T-helper 1 cell treated with Interleukin-12 subunit alpha and Interleukin-12 subunit beta and Interleukin-4 antibody, amounts not matched to agents 30 μg/mL and 1 μg/mL, for 36 hours (primary cell): Measurements from ENCODE around the gene KLF2.

Experiments
- H3K27ac Mint-ChIP-seq: one replicate; pipeline ENCODE4 v1.8.0; 2021; ENCODE audit warnings: mild to moderate bottlenecking, mixed read lengths
- H3K27me3 Mint-ChIP-seq: one replicate; pipeline ENCODE4 v1.8.0; 2021; ENCODE audit warnings: low read depth, mixed read lengths
- H3K36me3 Mint-ChIP-seq: one replicate; pipeline ENCODE4 v1.8.0; 2021; ENCODE audit warnings: low read depth, mixed read lengths
- H3K4me1 Mint-ChIP-seq: one replicate; pipeline ENCODE4 v1.8.0; 2021; ENCODE audit warnings: low read depth, mixed read lengths
- H3K4me3 Mint-ChIP-seq: one replicate; pipeline ENCODE4 v1.8.0; 2021; ENCODE audit warnings: mild to moderate bottlenecking, moderate library complexity, mixed read lengths
- H3K9me3 Mint-ChIP-seq: one replicate; pipeline ENCODE4 v1.8.0; 2021; ENCODE audit warnings: mixed read lengths

Gene KLF2

GRCh38 chr19:16325641-16326400, 1.2 kb downstream of the KLF2 start:
- Mint-ChIP-seq H3K27me3 (peaks cover 27% of the 10 kb centered on the region), H3K36me3 (peaks cover 47% of the 10 kb centered on the region)

GRCh38 chr19:16326401-16327168, 2.0 kb downstream of the KLF2 start:
- Mint-ChIP-seq H3K9me3 (no peaks in the 10 kb centered on the region), H3K4me3 (peak overlapping the region; percentile 95), H3K4me1 (peaks cover 39% of the 10 kb centered on the region), H3K27me3 (peaks cover 23% of the 10 kb centered on the region), H3K27ac (peak overlapping the region; percentile 88), H3K36me3 (peaks cover 47% of the 10 kb centered on the region)

More at GRCh38 chr19:16325641-16326400, 1.2 kb downstream of the KLF2 start:
- H3K27ac Mint-ChIP-seq: peak overlapping the region; percentile 88
- no peaks in the 10 kb centered on the region for H3K9me3 Mint-ChIP-seq
- H3K4me1 Mint-ChIP-seq: peaks cover 33% of the 10 kb centered on the region
- H3K4me3 Mint-ChIP-seq: peak overlapping the region; percentile 95

- Mint-ChIP-seq H3K27me3 (peaks cover 19% of the 10 kb centered on the region), H3K4me1 (peaks cover 42% of the 10 kb centered on the region), H3K27ac (peak overlapping the region; percentile 86)
Measured at GRCh38 chr19:16327169-16327475, 2.5 kb downstream of the KLF2 start.

GRCh38 chr19:16327501-16327900, 2.9 kb downstream of the KLF2 start:
- peak overlapping the region; percentile 86 for H3K27ac Mint-ChIP-seq
- H3K36me3 Mint-ChIP-seq: peaks cover 46% of the 10 kb centered on the region
- peaks cover 16% of the 10 kb centered on the region for H3K27me3 Mint-ChIP-seq
- peak overlapping the region; percentile 95 for H3K4me3 Mint-ChIP-seq
- H3K4me1 Mint-ChIP-seq: peaks cover 43% of the 10 kb centered on the region
- no peaks in the 10 kb centered on the region for H3K9me3 Mint-ChIP-seq

More at GRCh38 chr19:16327169-16327475, 2.5 kb downstream of the KLF2 start:
- H3K9me3 Mint-ChIP-seq: no peaks in the 10 kb centered on the region
- peaks cover 47% of the 10 kb centered on the region for H3K36me3 Mint-ChIP-seq
- peak overlapping the region; percentile 95 for H3K4me3 Mint-ChIP-seq

- H3K4me1 Mint-ChIP-seq: peaks cover 43% of the 10 kb centered on the region
- H3K27ac Mint-ChIP-seq: peak overlapping the region; percentile 86
Measured at GRCh38 chr19:16327911-16328823, 3.5 kb downstream of the KLF2 start.

GRCh38 chr19:16328824-16329482, 4.3 kb downstream of the KLF2 start:
- peaks cover 46% of the 10 kb centered on the region for H3K36me3 Mint-ChIP-seq

More at GRCh38 chr19:16327911-16328823, 3.5 kb downstream of the KLF2 start:
- H3K36me3 Mint-ChIP-seq: peaks cover 46% of the 10 kb centered on the region
- peak overlapping the region; percentile 95 for H3K4me3 Mint-ChIP-seq
- peaks cover 10% of the 10 kb centered on the region for H3K27me3 Mint-ChIP-seq
- no peaks in the 10 kb centered on the region for H3K9me3 Mint-ChIP-seq

GRCh38 chr19:16330368-16330801, 5.8 kb downstream of the KLF2 start:
- no peaks in the 10 kb centered on the region for H3K9me3 Mint-ChIP-seq
- peak overlapping the region; percentile 86 for H3K27ac Mint-ChIP-seq
- peak overlapping the region; percentile 95 for H3K4me3 Mint-ChIP-seq
- no peaks in the 10 kb centered on the region for H3K27me3 Mint-ChIP-seq
- peaks cover 46% of the 10 kb centered on the region for H3K36me3 Mint-ChIP-seq
- peaks cover 48% of the 10 kb centered on the region for H3K4me1 Mint-ChIP-seq

More at GRCh38 chr19:16328824-16329482, 4.3 kb downstream of the KLF2 start:
- no peaks in the 10 kb centered on the region for H3K9me3 Mint-ChIP-seq
- H3K27ac Mint-ChIP-seq: peak overlapping the region; percentile 86
- peaks cover 2% of the 10 kb centered on the region for H3K27me3 Mint-ChIP-seq
- peaks cover 43% of the 10 kb centered on the region for H3K4me1 Mint-ChIP-seq
- H3K4me3 Mint-ChIP-seq: peak overlapping the region; percentile 95

GRCh38 chr19:16330806-16331690, 6.4 kb downstream of the KLF2 start:
- Mint-ChIP-seq H3K27me3 (no peaks in the 10 kb centered on the region), H3K36me3 (peaks cover 42% of the 10 kb centered on the region), H3K27ac (peak overlapping the region; percentile 86), H3K4me3 (peak overlapping the region; percentile 95), H3K9me3 (no peaks in the 10 kb centered on the region), H3K4me1 (peaks cover 45% of the 10 kb centered on the region)

GRCh38 chr19:16333001-16333586, 8.5 kb downstream of the KLF2 start:
- Mint-ChIP-seq H3K27me3 (no peaks in the 10 kb centered on the region), H3K4me3 (no peak overlapping the region), H3K27ac (no peak overlapping the region), H3K36me3 (peaks cover 24% of the 10 kb centered on the region), H3K9me3 (no peaks in the 10 kb centered on the region), H3K4me1 (peaks cover 48% of the 10 kb centered on the region)

- Mint-ChIP-seq H3K27ac (no peak overlapping the region), H3K36me3 (peaks cover 11% of the 10 kb centered on the region), H3K4me3 (no peak overlapping the region), H3K27me3 (no peaks in the 10 kb centered on the region), H3K4me1 (peaks cover 46% of the 10 kb centered on the region), H3K9me3 (no peaks in the 10 kb centered on the region)
Measured at GRCh38 chr19:16334411-16334810, 9.8 kb downstream of the KLF2 start.

- Mint-ChIP-seq H3K36me3 (peaks cover 3% of the 10 kb centered on the region), H3K9me3 (no peaks in the 10 kb centered on the region), H3K27me3 (no peaks in the 10 kb centered on the region), H3K4me3 (no peak overlapping the region), H3K4me1 (peaks cover 45% of the 10 kb centered on the region), H3K27ac (no peak overlapping the region)
Measured at GRCh38 chr19:16335226-16335625, 10.6 kb downstream of the KLF2 start.

- Mint-ChIP-seq H3K27ac (peak overlapping the region; percentile 19), H3K4me1 (peaks cover 41% of the 10 kb centered on the region), H3K27me3 (no peaks in the 10 kb centered on the region), H3K4me3 (no peak overlapping the region), H3K36me3 (peaks cover 5% of the 10 kb centered on the region), H3K9me3 (no peaks in the 10 kb centered on the region)
Measured at GRCh38 chr19:16336571-16336970, 11.9 kb downstream of the KLF2 start.
